HG02970 (cell line): ENCODE measurements around the gene PTPN18.
"Not testable (repeated sequence)": the region's sequence is repeated elsewhere in the genome, so short reads cannot be mapped to it uniquely, and the experiment has no call there.

Experiments used
- ATAC-seq: cut with Tn5 transposase; IDR thresholded peaks from one replicate; pipeline ENCODE4 v1.9.1; 2021; ENCODE audit warnings: mild to moderate bottlenecking, moderate library complexity, moderate number of reproducible peaks; ENCODE audit not compliant: unreplicated experiment, low FRiP score

PTPN18 gene

DNA sequence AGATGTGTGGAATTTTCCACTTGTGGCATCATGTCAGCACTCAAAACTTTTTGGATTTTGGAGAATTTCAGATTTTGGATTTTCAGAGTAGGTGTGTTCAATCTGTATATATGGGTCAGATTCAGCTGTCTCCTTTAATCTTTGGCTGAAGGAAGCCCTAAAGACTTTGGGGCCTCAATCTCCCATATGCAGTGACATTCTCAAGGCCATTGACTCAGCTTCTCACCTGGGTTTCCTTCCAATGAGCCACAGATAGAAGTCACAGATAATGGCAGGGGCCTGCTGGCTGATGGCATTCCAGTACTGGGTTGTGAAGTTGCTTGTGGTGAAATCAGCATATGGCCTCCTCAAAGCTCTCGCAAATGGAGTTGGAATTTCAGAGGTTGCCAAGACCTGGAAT is 63.0 kb downstream of the PTPN18 start:
- not testable (repeated sequence) for ATAC-seq
